K562 (cell line): ENCODE measurements around the gene UBXN2A. TPM values are rescaled to one million over a fixed set of nuclear protein-coding genes. Genes with fewer than 3 reads are reported as not detected.

Source experiments
- BRF2 ChIP-seq: IDR thresholded peaks from 3 replicates; pipeline ENCODE4 v1.6.1; 2011; ENCODE audit warnings: borderline replicate concordance, mild to moderate bottlenecking; ENCODE audit not compliant: insufficient read length, insufficient read depth
- CHD2 ChIP-seq: IDR thresholded peaks from 2 replicates; pipeline ENCODE4 v1.6.1; 2011; ENCODE audit warnings: low read depth, low read length
- CUX1 ChIP-seq: fragments of 200-800 bp; sonication (Bioruptor generic); IDR thresholded peaks from 2 replicates; pipeline ENCODE4 v1.6.1; 2016; ENCODE audit warnings: missing genetic modification characterization, missing compliant biosample characterization
- HNRNPLL ChIP-seq: fragments of 200-400 bp; formaldehyde crosslinking; IDR thresholded peaks from 2 replicates; pipeline ENCODE4 v1.6.1; 2017; ENCODE audit warnings: low read length, low read depth, mild to moderate bottlenecking; ENCODE audit not compliant: poor library complexity, severe bottlenecking
- IRF2 ChIP-seq: sonication (generic); formaldehyde crosslinking; IDR thresholded peaks from 2 replicates; pipeline ENCODE4 v1.8.1; 2022; ENCODE audit warnings: mild to moderate bottlenecking, missing genetic modification reagents
- KDM1A ChIP-seq, 2 experiments: fragments of 450-650 bp; IDR thresholded peaks; 2 replicates each; pipeline ENCODE4 v1.6.1; 2016; ENCODE audit warnings: mild to moderate bottlenecking in 2 of 2
- MYC ChIP-seq, 2 experiments: fragments of 250-450 bp in 1 of 2; sonication (Bioruptor Pico) in 1 of 2; IDR thresholded peaks; 2 replicates each; pipeline versions ENCODE4 v1.5.1 to v1.6.1; 2012 to 2021; ENCODE audit warnings: low read depth in 2 of 2, borderline replicate concordance in 1 of 2, improper control_type of control experiment in 1 of 2, low read length in 1 of 2, mild to moderate bottlenecking in 1 of 2, moderate library complexity in 1 of 2
- XRCC5 ChIP-seq: fragments of 200-400 bp; formaldehyde crosslinking; IDR thresholded peaks from 2 replicates; pipeline ENCODE4 v1.6.1; 2017; ENCODE audit warnings: low read depth, mild to moderate bottlenecking, low read length
- ZNF699 ChIP-seq: fragments of 250-450 bp; sonication (Bioruptor Pico); IDR thresholded peaks from 2 replicates; pipeline ENCODE4 v1.8.0; 2021; ENCODE audit warnings: mild to moderate bottlenecking, moderate library complexity; ENCODE audit not compliant: insufficient replicate concordance
- polyA plus RNA-seq, 8 experiments: library from polyadenylated mRNA; depleted of rRNA in 4 of 8; stranded (reverse) in 5 of 8; unstranded in 3 of 8; fragments of >200 nt; fragmentation: Nextera tagmentation in 2 of 8; fragmentation: Illumina TruSeq in 1 of 8; extraction: Ambion mirVana in 2 of 8; extraction: Trizol in 1 of 8; gene quantifications; 2 replicates each; pipeline versions ENCODE4 v1.2.1 to v1.2.3, GENCODE V29; 2011 to 2014; ENCODE audit warnings: inconsistent platforms in 1 of 8, missing spikeins in 1 of 8
- total RNA-seq, 7 experiments: library from RNA; depleted of rRNA in 6 of 7; stranded (reverse); fragments of >200 nt in 6 of 7; fragmentation: Illumina TruSeq in 2 of 7; extraction: Trizol in 2 of 7; gene quantifications; 2 replicates each; pipeline versions ENCODE4 v1.2.1 to v1.2.3, GENCODE V29; 2011 to 2021; ENCODE audit warnings: low replicate concordance in 1 of 7

The UBXN2A gene
- total and polyA plus RNA-seq, 9 of the 15 experiments (the other 6 are each of a cell fraction or from before 2014, with no cell fraction given), result 3.4 to 25.6 (median 16.0) TPM

- no peak for TF ChIP-seq CUX1 (CRISPR knock-in tag)
- TF ChIP-seq XRCC5, result no peak
- no peak for TF ChIP-seq MYC (IDR thresholded peaks at IDR 0.05; ENCODE audit: low read depth, low read length)
- no peak for TF ChIP-seq MYC (CRISPR knock-in tag; IDR thresholded peaks at IDR 0.05; ENCODE audit: borderline replicate concordance, low read depth)
- no peak for TF ChIP-seq CHD2
- no peak for TF ChIP-seq KDM1A (IDR thresholded peaks at IDR 0.05)
- TF ChIP-seq ZNF699, result no peak
- no peak for TF ChIP-seq HNRNPLL
- TF ChIP-seq IRF2 (CRISPR knock-in tag), result no peak
- no peak for TF ChIP-seq BRF2
Measured at GRCh38 chr2:23943666-23944065, 3.4 kb downstream of the UBXN2A start (continued).
